HEK293 (cell line): ENCODE results near the gene SLC6A9.

ENCODE experiments used
- PRDM1 ChIP-seq: fragments of 450-650 bp; formaldehyde crosslinking; IDR thresholded peaks from 2 replicates; pipeline ENCODE4; 2016; ENCODE audit warnings: missing biosample characterization, missing genetic modification characterization
- TCF7L2 ChIP-seq: IDR thresholded peaks from 2 replicates; pipeline ENCODE4 v1.6.1; 2011; ENCODE audit warnings: low read depth, mild to moderate bottlenecking, inconsistent platforms, low read length, moderate library complexity, borderline replicate concordance
- ZBTB7A ChIP-seq: fragments of 450-650 bp; formaldehyde crosslinking; IDR thresholded peaks from 2 replicates; pipeline ENCODE4 v1.5.1; 2016; ENCODE audit warnings: low read depth, missing biosample characterization, missing genetic modification characterization
- ZNF121 ChIP-seq: fragments of 450-650 bp; formaldehyde crosslinking; IDR thresholded peaks from 2 replicates; pipeline ENCODE4 v1.5.1; 2016; ENCODE audit warnings: missing biosample characterization, missing genetic modification characterization
- ZNF155 ChIP-seq: fragments of 450-650 bp; formaldehyde crosslinking; IDR thresholded peaks from 2 replicates; pipeline ENCODE4 v1.5.1; 2016; ENCODE audit warnings: missing biosample characterization, missing genetic modification characterization
- ZNF214 ChIP-seq: fragments of 450-650 bp; formaldehyde crosslinking; IDR thresholded peaks from 2 replicates; pipeline ENCODE4 v1.5.1; 2017; ENCODE audit warnings: missing biosample characterization, mild to moderate bottlenecking, missing genetic modification characterization, borderline replicate concordance
- ZNF350 ChIP-seq: fragments of 450-650 bp; formaldehyde crosslinking; IDR thresholded peaks from 2 replicates; pipeline ENCODE4 v1.5.0; 2017; ENCODE audit warnings: missing biosample characterization, mild to moderate bottlenecking, missing genetic modification characterization
- ZNF37A ChIP-seq: fragments of 450-650 bp; IDR thresholded peaks from 2 replicates; pipeline ENCODE4 v1.5.1; 2018; ENCODE audit warnings: missing biosample characterization, missing genetic modification characterization
- ZNF558 ChIP-seq: fragments of 450-650 bp; formaldehyde crosslinking; IDR thresholded peaks from 2 replicates; pipeline ENCODE4 v1.5.1; 2016; ENCODE audit warnings: missing biosample characterization, missing genetic modification characterization
- ZNF768 ChIP-seq: fragments of 450-650 bp; formaldehyde crosslinking; IDR thresholded peaks from 2 replicates; pipeline ENCODE4 v1.5.1; 2018; ENCODE audit warnings: missing biosample characterization, mild to moderate bottlenecking, missing genetic modification characterization
- TF ChIP-seq, protein P1 (sequence below): fragments of 450-650 bp; formaldehyde crosslinking; conservative IDR thresholded peaks from 2 replicates; pipeline ENCODE4 v1.5.1; 2016; ENCODE audit warnings: low read depth, missing biosample characterization, missing genetic modification characterization
- TF ChIP-seq, protein P2 (sequence below): fragments of 450-650 bp; formaldehyde crosslinking; IDR thresholded peaks from 2 replicates; pipeline ENCODE4 v1.5.1; 2016; ENCODE audit warnings: missing biosample characterization, missing genetic modification characterization
- TF ChIP-seq, protein P3 (sequence below): fragments of 450-650 bp; formaldehyde crosslinking; IDR thresholded peaks from 2 replicates; pipeline ENCODE4 v1.5.1; 2016; ENCODE audit warnings: missing biosample characterization, missing genetic modification characterization

DNA sequence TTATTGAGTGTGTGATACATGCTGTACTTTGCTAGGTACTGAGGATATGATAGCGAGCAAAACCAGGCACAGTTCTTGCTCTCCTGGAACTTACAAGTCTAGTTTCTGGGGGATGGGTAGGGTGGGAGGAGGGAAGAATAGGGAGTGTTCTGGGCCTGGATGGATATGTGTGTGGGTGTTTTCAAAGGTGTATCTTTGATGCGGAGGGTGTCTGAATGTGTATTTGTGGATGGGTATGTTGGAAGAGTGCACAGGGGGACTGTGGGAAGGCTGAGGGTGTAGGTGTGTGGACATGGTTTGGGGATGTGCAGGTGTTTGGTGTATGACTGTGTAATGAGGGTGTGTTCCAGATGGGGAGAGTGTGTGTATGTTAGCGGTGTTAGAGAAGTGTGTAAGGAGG is 65.9 kb downstream of the SLC6A9 start:
- TF ChIP-seq, protein P1, sequence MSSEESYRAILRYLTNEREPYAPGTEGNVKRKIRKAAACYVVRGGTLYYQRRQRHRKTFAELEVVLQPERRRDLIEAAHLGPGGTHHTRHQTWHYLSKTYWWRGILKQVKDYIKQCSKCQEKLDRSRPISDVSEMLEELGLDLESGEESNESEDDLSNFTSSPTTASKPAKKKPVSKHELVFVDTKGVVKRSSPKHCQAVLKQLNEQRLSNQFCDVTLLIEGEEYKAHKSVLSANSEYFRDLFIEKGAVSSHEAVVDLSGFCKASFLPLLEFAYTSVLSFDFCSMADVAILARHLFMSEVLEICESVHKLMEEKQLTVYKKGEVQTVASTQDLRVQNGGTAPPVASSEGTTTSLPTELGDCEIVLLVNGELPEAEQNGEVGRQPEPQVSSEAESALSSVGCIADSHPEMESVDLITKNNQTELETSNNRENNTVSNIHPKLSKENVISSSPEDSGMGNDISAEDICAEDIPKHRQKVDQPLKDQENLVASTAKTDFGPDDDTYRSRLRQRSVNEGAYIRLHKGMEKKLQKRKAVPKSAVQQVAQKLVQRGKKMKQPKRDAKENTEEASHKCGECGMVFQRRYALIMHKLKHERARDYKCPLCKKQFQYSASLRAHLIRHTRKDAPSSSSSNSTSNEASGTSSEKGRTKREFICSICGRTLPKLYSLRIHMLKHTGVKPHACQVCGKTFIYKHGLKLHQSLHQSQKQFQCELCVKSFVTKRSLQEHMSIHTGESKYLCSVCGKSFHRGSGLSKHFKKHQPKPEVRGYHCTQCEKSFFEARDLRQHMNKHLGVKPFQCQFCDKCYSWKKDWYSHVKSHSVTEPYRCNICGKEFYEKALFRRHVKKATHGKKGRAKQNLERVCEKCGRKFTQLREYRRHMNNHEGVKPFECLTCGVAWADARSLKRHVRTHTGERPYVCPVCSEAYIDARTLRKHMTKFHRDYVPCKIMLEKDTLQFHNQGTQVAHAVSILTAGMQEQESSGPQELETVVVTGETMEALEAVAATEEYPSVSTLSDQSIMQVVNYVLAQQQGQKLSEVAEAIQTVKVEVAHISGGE (tag by site-specific recombination): no peak
- no peak for TF ChIP-seq ZNF768 (tag by site-specific recombination)
- TF ChIP-seq ZNF558 (tag by site-specific recombination): no peak
- no peak for TF ChIP-seq ZNF350 (tag by site-specific recombination)
- no peak for TF ChIP-seq ZNF121 (tag by site-specific recombination)
- no peak for TF ChIP-seq ZNF37A (tag by site-specific recombination)
- no peak for TF ChIP-seq PRDM1
- no peak for TF ChIP-seq ZBTB7A (tag by site-specific recombination)
- TF ChIP-seq ZNF214: no peak
- no peak for TF ChIP-seq TCF7L2
- TF ChIP-seq, protein P2, sequence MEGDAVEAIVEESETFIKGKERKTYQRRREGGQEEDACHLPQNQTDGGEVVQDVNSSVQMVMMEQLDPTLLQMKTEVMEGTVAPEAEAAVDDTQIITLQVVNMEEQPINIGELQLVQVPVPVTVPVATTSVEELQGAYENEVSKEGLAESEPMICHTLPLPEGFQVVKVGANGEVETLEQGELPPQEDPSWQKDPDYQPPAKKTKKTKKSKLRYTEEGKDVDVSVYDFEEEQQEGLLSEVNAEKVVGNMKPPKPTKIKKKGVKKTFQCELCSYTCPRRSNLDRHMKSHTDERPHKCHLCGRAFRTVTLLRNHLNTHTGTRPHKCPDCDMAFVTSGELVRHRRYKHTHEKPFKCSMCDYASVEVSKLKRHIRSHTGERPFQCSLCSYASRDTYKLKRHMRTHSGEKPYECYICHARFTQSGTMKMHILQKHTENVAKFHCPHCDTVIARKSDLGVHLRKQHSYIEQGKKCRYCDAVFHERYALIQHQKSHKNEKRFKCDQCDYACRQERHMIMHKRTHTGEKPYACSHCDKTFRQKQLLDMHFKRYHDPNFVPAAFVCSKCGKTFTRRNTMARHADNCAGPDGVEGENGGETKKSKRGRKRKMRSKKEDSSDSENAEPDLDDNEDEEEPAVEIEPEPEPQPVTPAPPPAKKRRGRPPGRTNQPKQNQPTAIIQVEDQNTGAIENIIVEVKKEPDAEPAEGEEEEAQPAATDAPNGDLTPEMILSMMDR (tag by site-specific recombination): no peak
- TF ChIP-seq ZNF155 (tag by site-specific recombination): no peak
- TF ChIP-seq, protein P3, sequence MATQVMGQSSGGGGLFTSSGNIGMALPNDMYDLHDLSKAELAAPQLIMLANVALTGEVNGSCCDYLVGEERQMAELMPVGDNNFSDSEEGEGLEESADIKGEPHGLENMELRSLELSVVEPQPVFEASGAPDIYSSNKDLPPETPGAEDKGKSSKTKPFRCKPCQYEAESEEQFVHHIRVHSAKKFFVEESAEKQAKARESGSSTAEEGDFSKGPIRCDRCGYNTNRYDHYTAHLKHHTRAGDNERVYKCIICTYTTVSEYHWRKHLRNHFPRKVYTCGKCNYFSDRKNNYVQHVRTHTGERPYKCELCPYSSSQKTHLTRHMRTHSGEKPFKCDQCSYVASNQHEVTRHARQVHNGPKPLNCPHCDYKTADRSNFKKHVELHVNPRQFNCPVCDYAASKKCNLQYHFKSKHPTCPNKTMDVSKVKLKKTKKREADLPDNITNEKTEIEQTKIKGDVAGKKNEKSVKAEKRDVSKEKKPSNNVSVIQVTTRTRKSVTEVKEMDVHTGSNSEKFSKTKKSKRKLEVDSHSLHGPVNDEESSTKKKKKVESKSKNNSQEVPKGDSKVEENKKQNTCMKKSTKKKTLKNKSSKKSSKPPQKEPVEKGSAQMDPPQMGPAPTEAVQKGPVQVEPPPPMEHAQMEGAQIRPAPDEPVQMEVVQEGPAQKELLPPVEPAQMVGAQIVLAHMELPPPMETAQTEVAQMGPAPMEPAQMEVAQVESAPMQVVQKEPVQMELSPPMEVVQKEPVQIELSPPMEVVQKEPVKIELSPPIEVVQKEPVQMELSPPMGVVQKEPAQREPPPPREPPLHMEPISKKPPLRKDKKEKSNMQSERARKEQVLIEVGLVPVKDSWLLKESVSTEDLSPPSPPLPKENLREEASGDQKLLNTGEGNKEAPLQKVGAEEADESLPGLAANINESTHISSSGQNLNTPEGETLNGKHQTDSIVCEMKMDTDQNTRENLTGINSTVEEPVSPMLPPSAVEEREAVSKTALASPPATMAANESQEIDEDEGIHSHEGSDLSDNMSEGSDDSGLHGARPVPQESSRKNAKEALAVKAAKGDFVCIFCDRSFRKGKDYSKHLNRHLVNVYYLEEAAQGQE (tag by site-specific recombination): no peak
